DND-41 (cell line): Measurements from ENCODE around the gene PSMB10.
"Not testable (repeated sequence)": the region's sequence is repeated elsewhere in the genome, so short reads cannot be mapped to it uniquely, and the experiment has no call there.

Source experiments
- ATAC-seq: fragments of 200-7000 bp; cut with Tn5 transposase; 3 replicates; pipeline ENCODE4 v1.9.1; 2021; ENCODE audit warnings: low read depth; ENCODE audit not compliant: insufficient read depth
- DNase-seq: peaks from one replicate; pipeline ENCODE4 v3.0.0-alpha.2; 2020
- H2AFZ ChIP-seq: 2 replicates; pipeline ENCODE4 v1.6.0; 2012; ENCODE audit warnings: low read depth, low read length
- H3K27ac ChIP-seq: 2 replicates; pipeline ENCODE4 v1.5.1; 2012; ENCODE audit warnings: low read length, inconsistent platforms
- H3K27me3 ChIP-seq: fragments of 200-600 bp; sonication (generic); 2 replicates; pipeline ENCODE4 v1.6.0; 2012; ENCODE audit warnings: low read length, mild to moderate bottlenecking, inconsistent platforms; ENCODE audit not compliant: insufficient read depth, poor library complexity
- H3K36me3 ChIP-seq: 2 replicates; pipeline ENCODE4 v1.5.1; 2012; ENCODE audit warnings: low read length, inconsistent platforms; ENCODE audit not compliant: insufficient read depth
- H3K4me1 ChIP-seq: 2 replicates; pipeline ENCODE4 v1.5.1; 2012; ENCODE audit warnings: mild to moderate bottlenecking, low read length; ENCODE audit not compliant: insufficient read depth
- H3K4me2 ChIP-seq: 2 replicates; pipeline ENCODE4 v1.6.0; 2012; ENCODE audit warnings: mild to moderate bottlenecking, moderate library complexity, low read length, inconsistent platforms; ENCODE audit not compliant: insufficient read depth
- H3K4me3 ChIP-seq, 2 experiments: fragments of 200-600 bp in 1 of 2; shearing (Covaris generic) in 1 of 2; 2 replicates each; pipeline ENCODE4 v1.5.1; 2012 to 2016; ENCODE audit warnings: inconsistent platforms in 2 of 2, low read length in 2 of 2, mild to moderate bottlenecking in 2 of 2, low read depth in 1 of 2, moderate library complexity in 1 of 2
- H3K79me2 ChIP-seq: 2 replicates; pipeline ENCODE4 v1.6.0; 2012; ENCODE audit warnings: low read length, inconsistent platforms; ENCODE audit not compliant: insufficient read depth
- H3K9ac ChIP-seq: 2 replicates; pipeline ENCODE4 v1.6.0; 2012; ENCODE audit warnings: low read depth, mild to moderate bottlenecking, inconsistent platforms, low read length, moderate library complexity
- H3K9me3 ChIP-seq: 2 replicates; pipeline ENCODE4 v1.5.1; 2012; ENCODE audit warnings: low read length, moderate library complexity, mild to moderate bottlenecking, inconsistent platforms; ENCODE audit not compliant: insufficient read depth, severe bottlenecking
- H4K20me1 ChIP-seq: 2 replicates; pipeline ENCODE4 v1.6.0; 2012; ENCODE audit warnings: low read length; ENCODE audit not compliant: insufficient read depth
- CTCF ChIP-seq: IDR thresholded peaks from 2 replicates; pipeline ENCODE4 v1.5.1; 2012; ENCODE audit warnings: borderline replicate concordance, low read length, moderate library complexity, mild to moderate bottlenecking; ENCODE audit not compliant: poor library complexity, severe bottlenecking; ENCODE audit errors: extremely low read depth
- EZH2 ChIP-seq: IDR thresholded peaks from 3 replicates; pipeline ENCODE4 v1.6.1; 2012; ENCODE audit warnings: borderline replicate concordance, low read depth, mild to moderate bottlenecking, moderate library complexity, low read length, inconsistent platforms; ENCODE audit not compliant: severe bottlenecking

The PSMB10 gene

GRCh38 chr16:67975321-67976105, 38.9 kb upstream of the PSMB10 start:
- ATAC-seq = no peak
- TF ChIP-seq CTCF = no peak
- no peak for TF ChIP-seq EZH2
- no peak overlapping the region for H3K4me3 ChIP-seq
- H3K36me3 ChIP-seq = no peaks in the 10 kb centered on the region
- H3K27me3 ChIP-seq = no peaks in the 10 kb centered on the region
- H3K4me2 ChIP-seq = no peak overlapping the region
- no peak for DNase-seq
- no peak overlapping the region for H3K27ac ChIP-seq
- H3K9me3 ChIP-seq = no peaks in the 10 kb centered on the region
- H3K4me1 ChIP-seq = no peaks in the 10 kb centered on the region
- no peaks in the 10 kb centered on the region for H4K20me1 ChIP-seq
- H3K79me2 ChIP-seq = no peaks in the 10 kb centered on the region
- H3K9ac ChIP-seq = no peak overlapping the region
- no peak overlapping the region for H2AFZ ChIP-seq

GRCh38 chr16:67972285-67972684, 35.6 kb upstream of the PSMB10 start:
- H3K4me2 ChIP-seq, DNase-seq, H2AFZ ChIP-seq, H3K27ac ChIP-seq, H3K79me2 ChIP-seq, H3K36me3 ChIP-seq, H3K9me3 ChIP-seq, H3K4me3 ChIP-seq, H3K27me3 ChIP-seq, H3K9ac ChIP-seq, ATAC-seq, H4K20me1 ChIP-seq: not testable (repeated sequence)
- H3K4me1 ChIP-seq = peaks cover 14% of the 10 kb centered on the region

GRCh38 chr16:67971111-67971510, 34.5 kb upstream of the PSMB10 start:
- Histone ChIP-seq H3K27me3 (no peaks in the 10 kb centered on the region), H3K4me1 (peaks cover 26% of the 10 kb centered on the region), H3K27ac (no peak overlapping the region), H3K36me3 (no peaks in the 10 kb centered on the region; the same call in 1 of the 2 replicates), H3K4me2 (no peak overlapping the region), H4K20me1 (peaks cover 14% of the 10 kb centered on the region), H3K4me3 (no peak overlapping the region), H3K79me2 (peaks cover 13% of the 10 kb centered on the region; the same call in 1 of the 2 replicates), H2AFZ (no peak overlapping the region), H3K9me3 (no peaks in the 10 kb centered on the region), H3K9ac (no peak overlapping the region)
- no peak for TF ChIP-seq CTCF
- TF ChIP-seq EZH2 = no peak
- ATAC-seq = no peak
- no peak for DNase-seq

GRCh38 chr16:67969254-67970039, 32.8 kb upstream of the PSMB10 start:
- peak overlapping the region in 1 of 2 experiments; percentile 65; a peak in 1 of 4 replicates for H3K4me3 ChIP-seq
- H3K9ac ChIP-seq = peak overlapping the region; percentile 81; the same call in 1 of the 2 replicates
- H3K79me2 ChIP-seq = peaks cover 13% of the 10 kb centered on the region; the same call in 1 of the 2 replicates
- peak overlapping the region; percentile 83; the same call in 1 of the 2 replicates for H3K4me2 ChIP-seq
- peak overlapping the region; percentile 69 for H3K27ac ChIP-seq
- peaks cover 26% of the 10 kb centered on the region for H3K4me1 ChIP-seq
- DNase-seq (no peak), ATAC-seq (no peak)
- peak overlapping the region; percentile 77 for H2AFZ ChIP-seq
- peaks cover 5% of the 10 kb centered on the region; the same call in 1 of the 2 replicates for H3K36me3 ChIP-seq
- H4K20me1 ChIP-seq = peaks cover 19% of the 10 kb centered on the region
- H3K9me3 ChIP-seq = no peaks in the 10 kb centered on the region
- TF ChIP-seq CTCF (no peak), EZH2 (no peak)
- H3K27me3 ChIP-seq = no peaks in the 10 kb centered on the region
